NCI-H2081 treated with DMSO at 0.1 percent for 48 hours (cell line): ENCODE measurements around the gene CDH13.

Experiments used
- DNase-seq: peaks from one replicate; lab custom pipeline; 2025; lab: John Stamatoyannopoulos, UW

Gene CDH13

DNA sequence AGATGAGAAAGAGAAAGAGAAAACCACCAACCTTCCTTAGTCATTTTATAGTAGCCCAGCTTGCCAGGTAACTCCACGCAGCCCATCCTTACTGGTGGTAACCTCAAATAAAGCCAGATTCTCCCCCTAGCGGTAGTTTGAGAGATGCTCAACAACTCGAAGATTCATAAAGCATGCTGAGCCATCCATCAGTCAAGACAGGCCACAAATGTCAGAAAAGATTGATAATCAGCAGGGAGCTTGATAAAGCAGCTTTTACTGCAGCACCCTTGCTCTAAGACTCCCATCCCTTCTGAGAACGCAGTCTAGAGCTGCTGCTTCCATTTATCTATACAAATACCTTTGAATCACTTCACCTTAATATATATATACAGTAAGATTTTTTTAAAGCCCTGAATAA lies 729.5 kb downstream of the CDH13 start:
- DNase-seq: peak; percentile 19

- DNase-seq: no peak
Observed at GRCh38 chr16:83356986-83357385, 730.2 kb downstream of the CDH13 start.

GRCh38 chr16:83363521-83363920 lies 736.8 kb downstream of the CDH13 start:
- no peak for DNase-seq

DNA sequence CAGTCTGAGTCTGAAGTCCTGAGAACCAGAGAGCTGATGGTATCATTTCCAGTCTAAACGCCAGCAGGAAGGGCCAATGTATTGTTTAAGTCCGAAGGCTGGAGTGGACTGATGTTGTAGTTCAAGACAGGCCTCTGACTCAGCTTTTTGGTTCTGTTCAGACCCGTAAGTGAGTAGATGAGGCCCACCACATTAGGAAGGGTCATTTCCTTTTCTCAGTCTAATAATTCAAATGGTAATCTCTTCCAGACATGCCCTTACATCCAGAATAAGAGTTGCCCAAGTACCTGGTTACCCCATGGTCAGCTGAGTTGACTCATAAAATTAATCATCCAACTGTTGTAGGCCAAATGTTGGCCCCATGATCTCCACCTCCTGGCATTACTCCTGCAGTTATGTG lies 738.4 kb downstream of the CDH13 start:
- no peak for DNase-seq

- DNase-seq: no peak
Observed at GRCh38 chr16:83366228-83366627, 739.5 kb downstream of the CDH13 start.

GRCh38 chr16:83374979-83375378 lies 748.2 kb downstream of the CDH13 start:
- no peak for DNase-seq

DNA sequence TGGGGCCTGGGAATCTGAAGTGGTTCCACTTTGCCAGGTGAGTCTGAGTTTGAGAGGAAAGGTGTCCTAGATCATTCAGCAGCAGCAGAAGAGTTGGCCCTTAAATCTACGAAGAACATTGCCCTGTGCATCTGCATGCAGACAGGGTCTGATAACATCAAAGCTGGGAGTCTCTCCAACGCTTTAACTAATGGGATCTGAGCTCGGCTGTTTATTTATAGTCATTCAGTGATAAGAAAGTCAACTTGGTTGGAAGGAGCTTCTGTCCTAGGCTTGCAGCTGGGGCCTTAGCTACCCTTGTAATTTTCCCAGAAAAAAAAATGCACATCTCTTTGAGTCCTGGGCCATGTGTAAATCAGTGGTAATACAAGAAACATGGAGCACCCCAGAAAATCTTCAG lies 763.0 kb downstream of the CDH13 start:
- DNase-seq: no peak

DNA sequence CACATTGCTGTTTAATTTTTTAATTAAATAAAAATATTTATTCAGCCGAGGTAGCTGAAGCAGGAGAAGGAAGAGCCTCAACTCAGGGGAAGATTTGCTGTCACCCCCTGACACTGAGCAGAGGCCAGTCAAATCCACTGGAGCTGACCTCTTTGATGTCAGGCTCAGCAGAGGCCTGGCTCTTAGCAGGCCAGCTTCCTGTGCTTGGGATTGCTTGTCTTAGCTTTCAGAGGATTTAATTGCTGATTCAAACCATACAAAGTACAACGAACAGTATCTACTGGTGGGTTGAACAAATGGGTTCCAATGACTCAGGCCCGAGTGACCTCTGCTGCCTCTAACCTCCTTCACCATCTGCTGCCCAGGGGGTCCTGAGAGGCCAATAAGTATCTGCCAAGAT lies 764.0 kb downstream of the CDH13 start:
- DNase-seq: no peak

DNA sequence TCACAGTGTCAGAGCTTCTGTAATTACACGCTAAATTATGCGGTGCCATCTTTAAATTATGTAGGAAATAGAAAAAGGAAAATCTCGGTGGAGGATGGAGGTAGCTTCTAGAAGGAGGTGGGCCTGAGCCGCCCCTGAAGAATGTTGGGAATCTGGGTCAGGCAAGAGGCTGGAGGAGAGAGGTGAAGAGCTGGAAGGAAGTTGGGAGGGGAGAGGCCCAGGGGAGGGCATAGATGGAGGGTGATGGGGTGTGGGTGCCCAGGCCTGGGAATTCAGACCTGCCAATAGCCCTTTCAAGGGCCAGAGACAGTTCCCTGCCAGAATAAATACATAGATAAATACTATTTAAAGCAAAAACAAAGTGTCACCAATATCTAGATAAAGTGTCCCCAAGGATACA lies 766.0 kb downstream of the CDH13 start:
- DNase-seq: no peak

DNA sequence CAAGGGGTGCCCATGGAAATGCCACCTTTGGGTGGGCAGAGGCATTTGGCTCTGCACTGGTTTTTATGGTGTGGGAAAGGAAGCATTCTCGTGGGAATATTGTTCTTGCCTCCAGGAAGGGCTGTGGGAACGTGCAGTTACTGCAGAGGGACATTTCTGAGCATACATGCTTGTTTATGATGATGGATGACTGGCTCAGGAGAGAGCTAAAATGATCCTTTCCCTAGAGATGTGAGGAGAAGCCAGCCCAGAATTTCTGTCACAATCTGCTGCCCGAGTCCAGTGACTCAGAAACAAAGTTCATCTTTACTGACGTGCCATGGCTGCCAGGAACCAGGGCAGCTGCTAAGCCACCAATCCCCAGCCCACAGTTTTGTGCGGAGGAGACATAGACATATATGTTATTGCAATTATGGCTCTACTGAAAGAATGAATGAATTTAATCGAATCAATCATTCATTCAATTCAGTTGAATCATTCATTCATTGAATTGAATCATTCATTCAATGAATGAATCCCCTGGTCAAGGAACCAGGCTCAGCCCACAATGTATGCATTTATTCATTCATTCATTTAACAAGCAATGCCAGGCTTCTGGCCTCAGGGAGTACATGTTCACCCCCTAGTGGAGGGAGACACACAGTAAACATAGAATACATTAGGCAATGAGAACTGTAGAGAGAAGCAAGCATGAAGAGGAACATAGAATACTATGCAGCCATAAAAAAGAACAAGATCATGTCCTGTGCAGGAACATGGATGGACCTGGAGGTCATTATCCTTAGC lies 766.6 kb downstream of the CDH13 start:
- no peak for DNase-seq

DNA sequence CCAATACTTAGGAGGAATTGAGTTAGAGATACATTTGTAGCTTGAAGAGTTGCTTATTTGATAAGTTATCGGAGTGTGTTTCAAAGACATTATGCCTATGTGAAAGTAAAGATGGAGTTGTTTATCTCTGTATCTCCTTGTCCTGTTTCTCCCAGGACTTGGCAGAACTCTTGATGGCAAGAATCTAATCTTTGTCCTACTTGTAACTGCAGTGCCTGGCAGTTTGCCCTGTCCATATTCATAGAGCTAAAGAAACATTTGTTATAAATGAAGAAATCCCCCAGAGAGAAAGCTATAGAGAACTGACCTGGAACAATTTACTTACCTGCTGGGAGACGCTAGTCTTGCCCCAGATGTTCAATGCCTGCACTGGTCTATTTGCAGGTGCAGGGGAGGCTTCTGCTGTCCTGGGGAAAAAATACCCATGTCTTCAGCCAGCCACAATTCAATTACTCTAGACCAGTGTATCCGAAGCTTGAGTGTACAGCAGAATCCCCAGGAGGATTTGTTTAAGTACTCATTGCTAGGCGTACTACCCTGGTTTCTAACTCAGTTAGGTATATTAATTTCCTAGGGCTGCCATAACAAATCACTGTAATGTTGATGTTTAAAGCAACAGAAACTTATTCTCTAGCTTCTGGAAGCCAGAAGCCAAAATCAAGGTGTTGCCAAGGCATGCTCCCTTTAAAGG lies 771.0 kb downstream of the CDH13 start:
- DNase-seq: no peak

GRCh38 chr16:83400234-83400633 lies 773.5 kb downstream of the CDH13 start:
- DNase-seq: no peak

- DNase-seq: no peak
Observed at GRCh38 chr16:83402160-83402814, 775.5 kb downstream of the CDH13 start.

- no peak for DNase-seq
Observed at GRCh38 chr16:83402967-83403366, 776.2 kb downstream of the CDH13 start.

DNA sequence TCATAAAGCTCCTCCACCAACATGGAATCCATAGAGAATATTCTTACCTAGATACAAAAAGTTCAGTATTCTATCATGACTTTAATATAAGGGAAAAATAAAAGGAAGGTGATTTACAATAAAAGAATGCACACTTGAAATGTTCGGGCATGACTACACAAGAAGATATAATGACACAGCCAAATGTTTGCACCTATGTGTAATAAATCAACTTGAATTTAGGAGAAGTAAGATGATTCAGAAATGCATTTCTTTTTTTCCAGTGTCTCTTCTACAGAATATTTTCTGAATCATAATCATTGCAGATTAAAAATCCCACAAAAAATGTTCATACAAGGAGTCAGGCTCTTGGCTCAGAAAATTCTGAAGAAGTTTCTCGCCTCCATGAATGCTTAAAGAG lies 777.0 kb downstream of the CDH13 start:
- no peak for DNase-seq

DNA sequence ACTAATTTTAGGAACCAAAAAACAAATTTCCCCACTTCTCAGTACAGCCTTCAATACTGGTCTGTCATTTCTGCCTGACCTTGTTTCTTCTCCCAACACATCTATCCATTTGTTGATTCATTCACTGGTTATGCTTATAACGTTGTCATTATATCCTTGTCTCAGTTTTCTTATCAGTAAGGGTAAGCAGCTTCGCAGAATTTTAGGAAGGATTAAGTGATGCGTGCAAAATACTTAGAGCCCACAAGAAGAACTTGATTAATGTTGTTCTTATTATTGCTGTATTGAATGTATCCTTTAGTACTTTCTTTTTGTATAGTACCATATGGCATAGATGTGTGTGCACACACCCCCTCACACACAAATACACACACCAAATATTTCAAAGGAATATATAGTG lies 777.5 kb downstream of the CDH13 start:
- DNase-seq: no peak

GRCh38 chr16:83407928-83408327 lies 781.2 kb downstream of the CDH13 start:
- DNase-seq: no peak

DNA sequence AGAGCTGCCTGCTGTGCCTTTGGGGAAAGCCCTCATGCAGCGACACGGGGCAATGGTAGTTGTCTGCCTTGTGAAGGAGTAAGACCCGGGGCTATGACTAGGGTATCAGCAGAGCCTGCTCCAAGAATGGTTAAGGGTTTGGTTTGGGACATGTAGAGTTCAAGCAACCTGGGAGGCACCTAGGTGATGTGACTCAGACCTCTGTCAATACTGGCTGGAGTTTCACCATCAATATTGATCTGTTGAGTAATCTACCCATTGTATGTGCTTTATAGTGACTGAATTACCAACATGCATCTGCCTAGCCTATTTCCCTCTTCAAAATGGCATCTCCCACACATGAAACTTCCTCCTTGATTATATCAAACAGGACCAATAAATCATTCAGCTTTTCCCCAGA lies 782.6 kb downstream of the CDH13 start:
- DNase-seq: no peak

- no peak for DNase-seq
Observed at GRCh38 chr16:83418565-83418964, 791.8 kb downstream of the CDH13 start.

GRCh38 chr16:83420206-83420760 lies 793.5 kb downstream of the CDH13 start:
- DNase-seq: no peak

- no peak for DNase-seq
Observed at GRCh38 chr16:83433201-83433600, 806.4 kb downstream of the CDH13 start.

- DNase-seq: no peak
Observed at GRCh38 chr16:83437036-83437435, 810.3 kb downstream of the CDH13 start.

DNA sequence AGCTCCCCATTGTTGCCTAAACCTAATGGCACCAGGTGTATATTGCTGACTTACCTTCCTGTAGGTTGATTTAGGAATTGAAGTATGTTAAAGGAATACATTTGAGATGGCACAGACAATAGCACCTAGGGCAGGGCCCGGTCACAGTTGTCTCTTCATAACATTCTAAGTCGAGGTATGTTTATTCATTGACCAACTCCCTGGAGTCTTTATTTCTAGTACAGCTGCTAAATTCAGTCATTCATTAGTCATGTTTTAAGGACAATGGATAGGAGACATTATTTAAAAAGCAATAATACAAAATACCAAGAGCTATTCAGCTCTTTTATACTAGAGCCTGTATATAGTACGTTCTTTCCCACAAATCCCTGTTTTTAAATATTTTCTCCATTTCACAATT lies 811.6 kb downstream of the CDH13 start:
- no peak for DNase-seq
